NCI-H2171 treated with DMSO at 0.1 percent for 48 hours (cell line): ENCODE results near the gene MEPCE.
"Not testable (repeated sequence)": the region's sequence is repeated elsewhere in the genome, so short reads cannot be mapped to it uniquely, and the experiment has no call there.

Experiments
- DNase-seq: peaks from one replicate; lab custom pipeline; 2025; lab: John Stamatoyannopoulos, UW

Gene MEPCE, protein sequence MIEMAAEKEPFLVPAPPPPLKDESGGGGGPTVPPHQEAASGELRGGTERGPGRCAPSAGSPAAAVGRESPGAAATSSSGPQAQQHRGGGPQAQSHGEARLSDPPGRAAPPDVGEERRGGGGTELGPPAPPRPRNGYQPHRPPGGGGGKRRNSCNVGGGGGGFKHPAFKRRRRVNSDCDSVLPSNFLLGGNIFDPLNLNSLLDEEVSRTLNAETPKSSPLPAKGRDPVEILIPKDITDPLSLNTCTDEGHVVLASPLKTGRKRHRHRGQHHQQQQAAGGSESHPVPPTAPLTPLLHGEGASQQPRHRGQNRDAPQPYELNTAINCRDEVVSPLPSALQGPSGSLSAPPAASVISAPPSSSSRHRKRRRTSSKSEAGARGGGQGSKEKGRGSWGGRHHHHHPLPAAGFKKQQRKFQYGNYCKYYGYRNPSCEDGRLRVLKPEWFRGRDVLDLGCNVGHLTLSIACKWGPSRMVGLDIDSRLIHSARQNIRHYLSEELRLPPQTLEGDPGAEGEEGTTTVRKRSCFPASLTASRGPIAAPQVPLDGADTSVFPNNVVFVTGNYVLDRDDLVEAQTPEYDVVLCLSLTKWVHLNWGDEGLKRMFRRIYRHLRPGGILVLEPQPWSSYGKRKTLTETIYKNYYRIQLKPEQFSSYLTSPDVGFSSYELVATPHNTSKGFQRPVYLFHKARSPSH

DNA sequence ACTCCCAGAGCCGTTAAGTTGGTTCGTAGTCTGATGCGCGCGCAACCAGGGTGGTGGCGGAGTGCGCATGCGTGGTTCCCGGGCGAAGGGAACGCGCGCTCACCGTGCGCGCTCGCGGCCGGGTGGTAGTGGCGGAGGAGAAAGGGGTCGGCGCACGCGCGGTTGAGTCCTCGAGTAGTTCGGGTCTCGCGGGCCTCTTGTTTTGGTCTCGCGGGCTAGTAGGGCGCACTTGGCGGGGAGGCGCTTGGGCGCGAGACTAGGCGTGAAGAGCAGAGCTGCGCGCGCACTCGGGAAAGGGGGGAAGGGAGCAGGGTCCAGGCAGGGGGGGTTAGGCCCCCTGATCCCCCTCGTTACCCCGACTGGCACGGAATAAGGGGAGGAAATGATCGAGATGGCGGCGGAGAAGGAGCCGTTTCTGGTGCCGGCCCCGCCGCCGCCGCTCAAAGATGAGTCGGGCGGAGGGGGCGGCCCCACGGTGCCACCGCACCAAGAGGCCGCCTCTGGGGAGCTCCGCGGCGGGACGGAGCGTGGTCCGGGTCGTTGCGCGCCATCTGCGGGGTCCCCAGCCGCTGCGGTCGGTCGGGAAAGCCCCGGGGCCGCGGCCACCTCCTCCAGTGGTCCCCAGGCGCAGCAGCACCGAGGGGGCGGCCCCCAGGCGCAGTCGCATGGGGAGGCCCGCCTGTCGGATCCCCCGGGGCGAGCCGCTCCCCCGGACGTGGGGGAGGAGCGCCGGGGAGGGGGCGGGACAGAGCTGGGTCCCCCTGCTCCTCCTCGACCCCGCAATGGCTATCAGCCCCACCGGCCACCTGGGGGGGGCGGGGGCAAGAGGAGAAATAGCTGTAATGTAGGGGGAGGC lies at the start of gene MEPCE:
Gene MEPCE, plus strand, starts transcription at position 195 of the 856 bp plus-strand sequence. Its CDS starts 188 bp downstream, at position 383.
- peak; percentile 97 for DNase-seq

DNA sequence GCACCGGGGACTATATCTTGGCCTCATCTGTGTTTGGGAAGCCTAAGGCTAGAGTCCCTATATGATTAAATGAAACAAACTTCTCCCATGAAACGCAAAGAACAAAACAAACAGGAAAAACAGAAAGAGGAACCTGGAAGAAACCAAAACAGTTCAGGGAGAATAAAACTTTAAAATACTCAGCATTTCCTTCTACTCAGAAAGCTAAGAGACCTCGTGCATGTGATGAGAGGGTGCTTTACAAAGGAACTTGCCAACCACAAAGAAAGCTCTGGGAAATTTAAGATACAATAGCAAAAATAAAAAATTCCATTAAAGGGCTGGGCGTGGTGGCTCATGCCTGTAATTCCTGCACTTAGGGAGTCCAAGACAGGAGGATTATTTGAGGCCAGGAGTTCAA lies 49.4 kb upstream of the MEPCE start:
- no peak for DNase-seq

DNA sequence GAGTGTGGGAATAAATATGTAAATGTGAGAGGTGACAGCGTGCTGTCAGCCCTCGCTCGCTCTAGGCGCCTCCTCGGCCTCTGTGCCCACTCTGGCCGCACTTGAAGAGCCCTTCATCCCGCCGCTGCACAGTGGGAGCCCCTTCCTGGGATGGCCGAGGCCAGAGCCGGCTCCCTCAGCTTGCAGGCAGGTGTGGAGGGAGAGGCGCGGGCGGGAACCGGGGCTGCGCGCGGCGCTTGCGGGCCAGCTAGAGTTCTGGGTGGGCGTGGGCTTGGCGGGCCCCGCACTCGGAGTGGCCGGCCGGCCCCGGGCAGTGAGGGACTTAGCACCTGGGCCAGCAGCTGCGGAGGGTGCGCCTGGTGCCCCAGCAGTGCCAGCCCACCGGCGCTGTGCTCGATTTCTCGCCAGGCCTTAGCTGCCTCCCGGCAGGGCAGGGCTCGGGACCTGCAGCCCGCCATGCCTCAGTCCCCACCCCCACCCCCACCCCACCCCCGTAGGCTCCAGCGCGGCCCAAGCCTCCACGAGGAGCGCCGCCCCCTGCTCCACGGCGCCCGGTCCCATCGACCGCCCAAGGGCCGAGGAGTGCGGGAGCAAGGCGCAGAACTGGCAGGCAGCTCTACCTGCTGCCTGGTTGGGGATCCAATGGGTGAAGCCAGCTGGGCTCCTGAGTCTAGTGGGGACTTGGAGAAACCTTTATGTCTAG lies 47.9 kb upstream of the MEPCE start:
- DNase-seq: not testable (repeated sequence)

DNA sequence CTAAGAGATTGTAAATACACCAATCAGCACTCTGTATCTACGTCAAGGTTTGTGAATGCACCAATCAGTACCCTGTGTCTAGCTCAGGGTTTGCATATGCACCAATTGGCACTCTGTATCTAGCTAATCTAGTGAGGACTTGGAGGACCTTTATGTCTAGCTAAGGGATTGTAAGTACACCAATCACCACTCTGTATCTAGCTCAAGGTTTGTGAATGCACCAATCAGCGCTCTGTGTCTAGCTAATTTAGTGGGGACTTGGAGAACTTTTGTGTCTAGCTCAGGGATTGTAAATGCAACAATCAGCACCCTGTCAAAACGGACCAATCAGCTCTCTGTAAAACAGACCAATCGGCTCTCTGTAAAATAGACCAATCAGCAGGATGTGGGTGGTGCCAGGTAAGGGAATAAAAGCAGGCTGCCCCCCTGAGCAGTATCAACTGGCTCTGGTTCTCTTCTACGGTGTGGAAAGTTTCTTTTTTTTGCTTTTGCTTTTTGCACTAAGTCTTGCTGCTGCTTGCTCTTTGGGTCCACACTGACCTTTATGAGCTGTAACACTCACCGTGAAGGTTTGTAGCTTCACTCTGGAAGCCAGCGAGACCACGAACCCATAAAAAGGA lies 47.3 kb upstream of the MEPCE start:
- DNase-seq: not testable (repeated sequence)

DNA sequence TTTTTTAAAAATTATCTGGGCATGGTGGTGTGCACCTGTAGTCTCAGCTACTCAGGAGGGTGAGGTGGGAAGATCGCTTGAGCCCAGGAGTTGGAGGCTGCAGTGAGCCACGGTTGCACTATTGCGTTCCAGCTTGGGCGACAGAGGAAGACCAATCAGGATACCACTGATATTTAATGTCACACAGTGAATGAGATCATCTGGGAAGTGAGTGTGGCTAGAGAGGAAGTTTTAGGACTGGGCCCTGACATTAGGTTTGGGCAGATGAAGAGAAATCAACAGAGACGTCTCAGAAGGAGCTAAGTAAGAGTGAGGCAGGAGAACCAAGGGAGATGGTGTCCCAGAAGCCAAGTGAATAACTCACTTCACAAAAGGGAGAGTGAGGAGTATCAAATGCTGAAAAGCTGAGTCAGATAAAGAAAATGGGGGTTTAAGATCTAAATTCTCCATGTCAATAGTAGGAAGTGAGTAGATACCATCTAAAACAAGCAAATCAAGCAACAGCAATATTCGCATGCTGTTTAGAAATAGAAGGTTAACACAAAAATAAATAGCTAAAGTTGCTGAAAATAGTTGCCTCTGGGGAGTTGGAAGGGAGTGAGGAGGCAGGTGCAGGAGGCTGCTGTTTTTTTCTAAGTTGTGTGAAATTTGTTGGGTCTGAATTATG lies 44.9 kb upstream of the MEPCE start:
- no peak for DNase-seq

DNA sequence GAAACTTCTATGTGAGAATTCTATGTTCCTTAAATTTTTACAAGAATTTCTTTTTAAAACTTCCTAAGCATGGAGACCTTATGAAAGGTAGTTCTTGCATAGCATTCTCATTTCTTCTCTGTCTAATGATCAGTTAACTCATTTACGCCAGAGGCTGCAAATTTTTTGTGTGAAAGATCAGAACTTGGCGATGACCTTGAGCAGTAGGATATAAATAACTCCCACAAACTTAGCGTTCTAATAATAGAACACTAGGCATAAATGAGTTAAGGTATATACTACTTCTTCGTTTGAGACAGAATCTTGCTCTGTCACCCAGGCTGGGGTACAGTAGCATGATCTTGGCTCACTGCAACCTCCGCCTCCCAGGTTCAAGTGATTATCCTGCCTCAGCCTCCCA lies 42.7 kb upstream of the MEPCE start:
- no peak for DNase-seq

DNA sequence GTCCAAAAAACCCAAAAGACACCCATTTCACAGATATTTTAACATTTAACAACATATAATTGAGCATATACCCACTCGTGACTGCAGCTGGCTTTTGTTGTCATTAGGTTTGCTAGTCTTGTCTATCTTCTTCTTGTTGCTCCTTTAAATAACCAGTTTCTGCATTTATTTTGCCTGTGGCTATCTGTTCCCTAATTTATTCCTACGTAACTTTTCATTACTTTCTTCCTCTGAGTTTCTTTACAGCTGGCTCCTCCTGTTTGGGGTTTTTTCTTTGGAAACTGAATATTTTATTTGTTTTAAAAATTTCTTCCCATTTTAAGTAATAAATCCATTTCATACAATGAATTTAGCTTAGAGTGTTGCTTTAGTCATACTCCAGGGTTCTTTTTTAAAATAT lies 41.9 kb upstream of the MEPCE start:
- no peak for DNase-seq

DNA sequence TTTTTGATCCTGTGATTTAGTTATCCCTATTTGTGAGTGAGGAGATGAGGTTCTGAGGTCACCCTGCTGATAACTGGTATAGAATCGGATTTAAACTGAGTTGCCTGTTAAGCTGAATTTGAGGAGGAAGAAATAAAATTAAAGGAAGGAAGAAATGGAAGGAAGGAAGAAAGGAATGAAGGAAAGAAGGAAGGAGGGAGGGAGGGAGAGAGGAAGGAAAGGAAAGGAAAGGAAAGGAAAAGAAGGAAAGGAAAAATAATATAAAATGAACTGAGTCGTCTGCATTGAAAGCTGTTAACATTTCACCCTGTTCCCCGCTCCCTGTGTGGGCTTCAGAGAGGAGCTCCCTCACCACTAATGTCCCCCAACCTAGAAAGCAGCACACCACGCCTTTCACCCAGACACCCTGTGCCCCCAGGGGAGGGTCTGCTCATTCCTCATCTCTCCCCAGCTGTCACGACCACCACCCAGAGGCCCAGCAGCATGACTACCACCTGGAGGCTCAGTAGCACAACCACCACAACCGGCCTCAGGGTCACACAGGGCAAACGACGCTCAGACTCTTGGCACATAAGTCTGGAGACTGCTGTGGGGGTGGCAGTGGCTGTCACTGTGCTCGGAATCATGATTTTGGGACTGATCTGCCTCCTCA lies 40.1 kb upstream of the MEPCE start:
- no peak for DNase-seq

DNA sequence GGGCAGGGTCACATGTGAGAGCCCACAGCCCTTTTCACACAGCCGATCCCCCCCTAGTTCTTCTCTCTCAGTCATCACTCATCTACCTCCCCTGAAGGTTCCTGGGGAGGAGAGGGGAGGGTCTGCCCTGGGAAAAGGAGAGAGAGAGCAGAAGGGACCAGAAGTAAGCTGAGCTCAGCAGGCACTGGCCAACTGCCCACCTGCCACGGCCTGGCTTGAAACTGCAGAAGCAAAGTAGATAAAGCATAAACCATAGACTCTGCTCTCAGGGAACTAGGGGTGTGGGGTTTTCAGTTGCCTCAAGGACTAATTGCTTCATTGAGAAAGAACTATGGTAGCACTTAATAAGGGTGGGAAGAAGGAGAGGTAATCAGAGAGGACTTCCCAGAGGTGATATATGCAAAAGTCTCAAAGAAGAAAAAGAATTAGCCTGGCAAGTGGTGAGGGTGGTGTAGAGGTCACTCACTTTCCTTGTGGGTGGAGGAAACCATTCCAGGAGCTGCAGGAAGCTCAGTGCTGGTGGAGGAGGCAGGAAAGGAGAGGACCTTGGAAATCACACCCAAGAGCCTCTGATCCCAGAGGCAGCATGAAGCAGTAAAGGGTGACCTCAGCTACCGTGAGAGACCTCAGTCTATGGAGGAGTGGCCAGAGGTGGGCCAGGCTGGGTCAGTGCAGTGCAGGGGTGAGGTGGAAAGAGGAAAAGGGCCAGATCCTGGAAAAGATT lies 39.2 kb upstream of the MEPCE start:
- no peak for DNase-seq

DNA sequence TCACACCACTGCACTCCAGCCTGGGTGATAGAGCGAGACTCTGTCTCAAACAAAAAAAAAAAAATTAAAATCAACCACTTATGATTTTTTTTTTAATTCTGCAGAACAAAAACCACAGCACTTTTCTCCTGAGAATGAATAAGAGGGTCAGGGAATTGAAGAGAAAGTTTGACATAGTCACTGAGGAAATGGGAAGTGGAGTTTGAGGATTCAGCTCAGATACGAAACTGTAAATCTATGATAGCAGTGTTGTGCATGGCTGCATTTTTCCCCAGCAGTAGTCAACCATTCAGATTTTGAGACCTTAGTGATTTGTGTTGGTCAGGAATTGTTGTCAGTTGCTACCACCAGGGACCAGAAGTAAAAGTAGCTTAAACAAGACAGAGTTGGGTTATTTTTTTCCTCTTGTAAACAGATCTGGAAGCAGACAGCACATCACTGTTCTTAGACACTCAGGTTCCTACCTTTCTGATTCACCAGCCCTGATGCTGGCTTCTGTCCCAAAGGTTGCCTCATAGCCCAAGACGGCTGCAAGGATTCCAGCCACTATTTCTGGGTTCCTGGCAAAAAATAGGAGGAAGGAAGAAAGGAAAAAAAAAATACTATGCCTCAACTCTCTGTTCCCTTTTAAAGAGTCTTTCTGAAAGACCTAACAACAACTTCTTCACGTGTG lies 36.3 kb upstream of the MEPCE start:
- no peak for DNase-seq

DNA sequence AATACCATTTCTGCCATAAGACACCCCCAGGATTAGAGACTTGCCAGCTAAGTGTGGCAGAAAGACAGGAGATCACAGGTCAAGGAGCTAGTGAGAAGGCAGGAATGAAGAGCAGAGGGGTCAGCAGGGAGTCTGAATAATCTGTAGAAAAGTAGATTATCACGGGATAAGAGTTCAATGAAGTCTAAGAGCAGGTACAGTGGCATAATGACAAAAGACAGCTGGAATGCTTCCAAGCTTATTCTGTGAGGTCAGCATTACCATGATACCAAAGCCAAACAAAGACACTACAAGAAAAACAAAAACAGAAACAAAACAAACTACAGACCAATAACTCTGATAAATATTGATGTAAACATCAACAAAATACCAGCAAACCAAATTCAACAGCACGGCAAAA lies 35.6 kb upstream of the MEPCE start:
- DNase-seq: no peak

DNA sequence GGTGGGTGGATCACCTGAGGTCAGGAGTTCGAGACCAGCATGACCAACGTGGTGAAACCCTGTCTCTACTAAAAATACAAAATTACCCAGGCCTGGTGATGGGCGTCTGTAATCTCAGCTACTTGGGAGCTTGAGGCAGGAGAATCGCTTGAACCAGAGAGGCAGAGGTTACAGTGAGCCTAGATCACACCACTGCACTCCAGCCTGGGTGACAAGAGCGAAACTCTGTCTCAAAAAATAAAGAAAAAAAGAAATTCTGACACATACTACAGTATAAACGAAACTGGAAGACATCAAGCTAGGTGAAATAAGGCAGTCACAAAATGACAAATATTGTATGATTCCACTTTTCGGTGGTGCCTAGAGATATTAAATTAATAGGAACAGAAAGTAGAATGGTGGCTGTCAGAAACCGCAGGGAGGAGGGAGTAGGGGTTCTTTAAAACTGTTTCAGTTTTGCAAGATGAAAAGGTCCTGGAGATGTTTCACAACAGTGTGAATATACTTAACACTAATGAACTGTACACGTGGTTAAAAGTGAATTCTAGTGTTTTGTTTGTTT lies 33.1 kb upstream of the MEPCE start:
- no peak for DNase-seq

DNA sequence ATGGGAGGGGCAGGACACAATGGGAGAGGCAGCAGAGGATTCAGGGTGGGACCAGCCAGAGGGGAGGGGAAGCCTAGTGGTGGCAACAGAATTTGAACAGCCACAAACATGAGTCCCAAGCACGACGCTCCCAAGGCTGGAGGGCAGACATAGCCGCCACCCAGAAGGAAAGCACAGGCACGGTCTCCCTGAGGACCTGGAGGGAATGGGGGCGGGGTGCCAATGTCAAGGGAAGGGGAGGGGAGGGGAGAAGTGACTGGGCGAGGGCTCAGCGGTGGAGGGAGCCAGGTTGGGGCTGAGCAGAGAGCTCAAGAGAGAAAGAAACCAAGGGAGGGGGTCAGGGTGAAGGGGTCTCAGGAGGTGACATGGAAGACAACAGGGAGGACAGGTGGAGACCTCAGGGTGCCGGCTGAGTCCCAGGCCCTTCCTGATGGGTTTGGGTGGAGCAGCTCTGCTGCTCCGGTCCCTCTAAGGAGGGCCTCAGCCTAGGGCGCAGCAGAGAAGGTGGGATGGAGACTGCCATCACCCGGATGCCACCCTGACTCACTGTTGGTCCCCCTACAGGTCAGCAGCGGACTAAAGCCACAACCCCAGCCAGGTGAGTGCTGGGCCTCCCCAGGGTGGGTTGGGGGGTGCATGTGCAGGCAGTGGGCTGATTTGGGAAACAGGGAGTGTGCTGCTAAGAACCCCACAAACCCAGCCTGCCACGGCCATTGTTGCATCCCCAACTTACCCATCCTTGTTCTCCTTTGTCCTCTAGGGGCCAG lies 32.1 kb upstream of the MEPCE start:
- DNase-seq: no peak

DNA sequence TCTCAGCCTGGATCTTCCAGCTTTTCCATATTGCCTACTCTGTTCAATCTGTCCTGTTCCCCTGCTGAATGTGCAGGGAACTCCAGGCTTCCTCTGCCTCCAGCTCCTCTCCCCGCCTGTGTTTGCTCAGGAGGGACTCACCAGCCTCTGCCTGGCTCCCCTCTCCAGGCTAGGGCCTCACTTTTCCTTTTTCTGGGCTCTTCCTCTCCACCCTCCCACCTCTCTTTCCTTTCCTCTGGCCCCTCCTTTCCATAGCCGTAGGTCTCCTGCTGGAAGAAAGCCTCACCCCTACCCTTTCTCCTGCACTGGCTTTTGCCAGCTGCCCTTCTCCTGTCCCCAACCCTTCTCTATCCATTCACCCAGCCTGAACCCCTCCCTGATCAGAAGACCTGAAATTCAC lies 31.4 kb upstream of the MEPCE start:
- DNase-seq: no peak

DNA sequence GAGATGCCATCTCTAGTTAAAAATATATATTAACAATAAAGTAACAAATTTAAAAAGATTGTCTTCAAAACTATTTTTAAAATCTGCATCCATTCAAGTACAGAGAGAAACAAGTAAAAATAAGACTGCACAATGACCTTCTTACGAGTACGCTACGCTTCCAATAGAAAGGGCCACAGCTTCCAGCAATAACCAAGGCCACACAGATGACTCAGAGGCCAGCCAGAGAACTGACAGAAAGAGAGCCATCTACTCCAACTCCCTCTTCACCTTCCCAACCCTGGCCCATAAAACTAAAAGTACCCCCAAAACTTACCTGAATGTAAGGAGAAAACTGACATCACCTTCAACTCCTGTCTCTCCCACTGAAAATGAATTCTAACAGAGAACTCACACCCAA lies 29.6 kb upstream of the MEPCE start:
- DNase-seq: no peak

DNA sequence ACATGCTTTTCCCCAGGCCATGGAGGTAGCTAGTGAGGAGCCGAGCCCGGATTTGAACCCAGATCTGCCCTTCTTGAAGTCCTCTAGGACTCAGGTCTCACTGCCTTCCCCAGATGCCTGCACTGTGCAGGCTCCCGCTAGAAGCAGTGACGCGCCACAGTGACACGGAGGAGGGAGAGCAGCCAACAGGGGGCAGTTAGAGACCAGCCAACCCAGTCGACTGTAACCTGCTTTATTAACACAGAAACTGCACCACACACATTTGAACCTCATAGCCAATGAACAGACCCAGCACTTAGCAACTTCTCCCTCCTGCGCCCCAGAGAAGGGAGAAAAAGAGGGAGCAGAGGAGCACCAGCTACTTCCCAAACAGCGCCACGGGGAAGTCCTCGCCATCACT lies 29.0 kb upstream of the MEPCE start:
- no peak for DNase-seq

DNA sequence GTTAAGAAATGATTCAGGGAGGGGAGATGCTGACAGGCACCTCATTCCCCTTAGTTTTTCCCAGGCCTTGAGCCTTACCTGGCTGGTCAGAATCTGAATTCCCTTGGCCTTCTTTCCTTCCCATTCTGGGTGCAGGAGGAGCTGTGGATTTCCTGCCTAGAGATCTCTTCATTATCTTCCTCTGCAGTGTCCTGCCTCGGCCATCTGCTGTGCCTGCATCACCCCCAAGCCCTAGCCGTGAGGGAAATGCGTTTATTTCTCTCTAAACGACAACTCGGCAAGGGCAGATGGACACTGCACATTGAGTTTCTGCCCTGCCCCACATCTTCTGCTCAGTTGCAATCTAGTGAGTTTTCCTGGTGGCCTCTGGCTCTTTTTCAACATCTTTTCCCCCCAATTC lies 27.8 kb upstream of the MEPCE start:
- no peak for DNase-seq

DNA sequence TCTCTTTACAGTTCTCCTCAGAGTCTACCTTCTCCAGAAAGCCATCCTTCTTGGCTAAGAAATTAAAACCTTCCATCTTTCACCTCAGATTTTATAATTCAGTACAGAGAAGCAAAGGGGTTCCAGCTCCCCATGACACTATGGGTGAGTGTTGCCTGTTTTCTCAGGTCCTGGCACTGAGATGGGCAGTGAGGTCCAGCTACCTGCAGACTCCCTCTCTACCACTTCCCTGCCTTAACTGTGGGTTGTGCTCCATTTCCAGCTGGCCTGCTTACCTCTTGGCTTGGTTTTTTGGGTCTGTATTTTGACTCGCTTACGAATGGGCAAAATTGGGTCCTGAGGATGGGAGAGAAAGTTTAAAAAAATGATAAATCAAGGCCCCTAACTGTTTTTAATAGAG lies 27.4 kb upstream of the MEPCE start:
- DNase-seq: no peak
